Panc1 (cell line): Measurements from ENCODE around the gene SLC39A7. TPM values are rescaled to one million over a fixed set of nuclear protein-coding genes. Genes with fewer than 3 reads are reported as not detected.

ENCODE experiments used
- ATAC-seq: fragments of 200-7000 bp; cut with Tn5 transposase; 2 replicates; pipeline ENCODE4 v1.9.1; 2020; ENCODE audit warnings: mild to moderate bottlenecking, moderate library complexity
- BruUV-seq: library from RNA; stranded (reverse); fragments of 400-500 nt; replicated peaks from 2 replicates; lab custom pipeline; 2021; lab: Mats Ljungman, UMichigan
- CTCF ChIA-PET: fragments of 300-600 bp; sonication (Branson Sonifier 250); formaldehyde crosslinking; loops from one replicate; lab custom pipeline; 2022; ENCODE audit warnings: antibody characterized with exemption; lab: Charles Lee
- POLR2A ChIA-PET: fragments of 300-600 bp; sonication (Branson Sonifier 250); formaldehyde crosslinking; loops from one replicate; lab custom pipeline; 2022; ENCODE audit warnings: antibody characterized with exemption; lab: Charles Lee
- DNase-seq: peaks from one replicate; pipeline ENCODE4 v3.0.0-alpha.2; 2010; ENCODE audit warnings: low read depth, low spot score
- H3K27ac ChIP-seq: 2 replicates; pipeline ENCODE4 v1.5.1; 2011; ENCODE audit warnings: mild to moderate bottlenecking, low read length, inconsistent platforms
- H3K27me3 ChIP-seq: fragments of 200-500 bp; sonication (Bioruptor generic); 2 replicates; pipeline ENCODE4 v1.6.0; 2014; ENCODE audit warnings: low read length, inconsistent platforms; ENCODE audit not compliant: control insufficient read depth, insufficient read depth
- H3K36me3 ChIP-seq: fragments of 200-500 bp; sonication (Bioruptor generic); 2 replicates; pipeline ENCODE4 v1.5.1; 2014; ENCODE audit warnings: inconsistent platforms, mild to moderate bottlenecking, low read length, moderate library complexity; ENCODE audit not compliant: control insufficient read depth, insufficient read depth
- H3K4me1 ChIP-seq: 2 replicates; pipeline ENCODE4 v1.5.1; 2011; ENCODE audit warnings: inconsistent platforms, mild to moderate bottlenecking, low read length, moderate library complexity; ENCODE audit not compliant: control insufficient read depth, insufficient read depth
- H3K4me3 ChIP-seq, 2 experiments: 2 replicates each; pipeline ENCODE4 v1.5.1; 2011 to 2012; ENCODE audit warnings: low read depth in 2 of 2, low read length in 2 of 2, mild to moderate bottlenecking in 2 of 2, inconsistent platforms in 1 of 2, moderate library complexity in 1 of 2
- H3K9me3 ChIP-seq: fragments of 200-500 bp; sonication (Bioruptor generic); 2 replicates; pipeline ENCODE4 v1.5.1; 2014; ENCODE audit warnings: low read depth, mild to moderate bottlenecking, inconsistent platforms, low read length, moderate library complexity; ENCODE audit not compliant: control insufficient read depth, insufficient read depth
- POLR2AphosphoS5 ChIP-seq: IDR thresholded peaks from 2 replicates; pipeline ENCODE4 v1.6.1; 2012; ENCODE audit warnings: mild to moderate bottlenecking, low read depth, low read length, moderate library complexity
- REST ChIP-seq, 2 experiments: IDR thresholded peaks; 2 replicates each; pipeline ENCODE4 v1.6.1; 2011 to 2012; ENCODE audit warnings: low read depth in 2 of 2, control low read depth in 1 of 2, low read length in 1 of 2, mild to moderate bottlenecking in 1 of 2, moderate library complexity in 1 of 2; ENCODE audit not compliant: insufficient read depth in 1 of 2
- SIN3A ChIP-seq: IDR thresholded peaks from 2 replicates; pipeline ENCODE4 v1.6.1; 2012; ENCODE audit warnings: low read depth, mild to moderate bottlenecking, low read length, moderate library complexity, borderline replicate concordance; ENCODE audit not compliant: insufficient read depth
- TCF7L2 ChIP-seq: IDR thresholded peaks from 2 replicates; pipeline ENCODE4 v1.6.1; 2011; ENCODE audit warnings: mild to moderate bottlenecking, low read depth, low read length, inconsistent platforms
- in situ Hi-C: cut with HindIII; loops from 2 replicates; pipeline ENCODE4 v1.10.0; 2016; ENCODE audit warnings: low sequenced_read_pairs, low pct_unique_long_range_greater_than_20kb
- intact Hi-C: fragments of 100-400 bp; cut with micrococcal nuclease; formaldehyde crosslinking; loops from one replicate; pipeline ENCODE4 v1.10.0; 2022; ENCODE audit not compliant: unreplicated experiment
- total RNA-seq: library from RNA; stranded (reverse); gene quantifications from one replicate; pipeline ENCODE4 v1.2.1, GENCODE V29; 2021; ENCODE audit not compliant: unreplicated experiment
- TF ChIP-seq, protein P1 (sequence below): fragments of 450-650 bp; IDR thresholded peaks from 2 replicates; pipeline ENCODE4 v1.5.1; 2017; ENCODE audit warnings: mild to moderate bottlenecking

The SLC39A7 gene
- total RNA-seq, 1 experiment from 2014 or later, result 135 TPM

- Histone ChIP-seq H3K4me1 (peaks cover 6% of the 10 kb centered on the region), H3K27ac (no peak overlapping the region), H3K27me3 (no peaks in the 10 kb centered on the region), H3K9me3 (no peaks in the 10 kb centered on the region), H3K36me3 (no peaks in the 10 kb centered on the region), H3K4me3 (no peak overlapping the region)
- intact Hi-C loops, result no loop called here
- DNase-seq (no peak), ATAC-seq (no peak)
- TF ChIP-seq SIN3A (no peak), TCF7L2 (no peak)
- ChIA-PET CTCF (no interaction called here), POLR2A (no interaction called here)
- in situ Hi-C loops, result no loop called here
- no TSS peak for BruUV-seq
Observed at GRCh38 chr6:33168639-33169038, 32.0 kb upstream of the SLC39A7 start.

- no TSS peak for BruUV-seq
- CTCF ChIA-PET, result no interaction called here
- POLR2A ChIA-PET, result no interaction called here
Observed at GRCh38 chr6:33169291-33170175, 31.1 kb upstream of the SLC39A7 start.

More at GRCh38 chr6:33169291-33170175, 31.1 kb upstream of the SLC39A7 start:
- no peak for ATAC-seq
- intact Hi-C loops (loop anchor here (10.0 kb wide), 2 partner anchors 45 to 155 kb away; no protein-coding TSS in a partner anchor), in situ Hi-C loops (no loop called here)
- Histone ChIP-seq H3K27ac (no peak overlapping the region), H3K27me3 (no peaks in the 10 kb centered on the region), H3K4me3 (no peak overlapping the region), H3K36me3 (no peaks in the 10 kb centered on the region), H3K9me3 (no peaks in the 10 kb centered on the region), H3K4me1 (peaks cover 6% of the 10 kb centered on the region)
- no peak for DNase-seq
- TF ChIP-seq, protein P1, sequence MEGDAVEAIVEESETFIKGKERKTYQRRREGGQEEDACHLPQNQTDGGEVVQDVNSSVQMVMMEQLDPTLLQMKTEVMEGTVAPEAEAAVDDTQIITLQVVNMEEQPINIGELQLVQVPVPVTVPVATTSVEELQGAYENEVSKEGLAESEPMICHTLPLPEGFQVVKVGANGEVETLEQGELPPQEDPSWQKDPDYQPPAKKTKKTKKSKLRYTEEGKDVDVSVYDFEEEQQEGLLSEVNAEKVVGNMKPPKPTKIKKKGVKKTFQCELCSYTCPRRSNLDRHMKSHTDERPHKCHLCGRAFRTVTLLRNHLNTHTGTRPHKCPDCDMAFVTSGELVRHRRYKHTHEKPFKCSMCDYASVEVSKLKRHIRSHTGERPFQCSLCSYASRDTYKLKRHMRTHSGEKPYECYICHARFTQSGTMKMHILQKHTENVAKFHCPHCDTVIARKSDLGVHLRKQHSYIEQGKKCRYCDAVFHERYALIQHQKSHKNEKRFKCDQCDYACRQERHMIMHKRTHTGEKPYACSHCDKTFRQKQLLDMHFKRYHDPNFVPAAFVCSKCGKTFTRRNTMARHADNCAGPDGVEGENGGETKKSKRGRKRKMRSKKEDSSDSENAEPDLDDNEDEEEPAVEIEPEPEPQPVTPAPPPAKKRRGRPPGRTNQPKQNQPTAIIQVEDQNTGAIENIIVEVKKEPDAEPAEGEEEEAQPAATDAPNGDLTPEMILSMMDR, result no peak
- TF ChIP-seq TCF7L2, result no peak
- TF ChIP-seq SIN3A, result no peak
- TF ChIP-seq REST (IDR thresholded peaks at IDR 0.05; ENCODE audit: insufficient read depth in 1 of 2, low read depth in 2 of 2, low read length in 1 of 2), result no peak
- TF ChIP-seq POLR2AphosphoS5, result no peak
